Stimulated activated CD4-positive, alpha-beta T cell treated with anti-CD3 and anti-CD28 coated beads, Interleukin-15, amount 100 ng/mL, for 48 hours (primary cell): ENCODE results near the gene ACTR6.
"Not testable (repeated sequence)": the region's sequence is repeated elsewhere in the genome, so short reads cannot be mapped to it uniquely, and the experiment has no call there.

Source experiments
- DNase-seq, 2 donors: peaks; one replicate each; pipeline ENCODE4 v3.0.0-alpha.2; 2020; ENCODE audit warnings: low read depth in 2 of 2

ACTR6 gene

DNA sequence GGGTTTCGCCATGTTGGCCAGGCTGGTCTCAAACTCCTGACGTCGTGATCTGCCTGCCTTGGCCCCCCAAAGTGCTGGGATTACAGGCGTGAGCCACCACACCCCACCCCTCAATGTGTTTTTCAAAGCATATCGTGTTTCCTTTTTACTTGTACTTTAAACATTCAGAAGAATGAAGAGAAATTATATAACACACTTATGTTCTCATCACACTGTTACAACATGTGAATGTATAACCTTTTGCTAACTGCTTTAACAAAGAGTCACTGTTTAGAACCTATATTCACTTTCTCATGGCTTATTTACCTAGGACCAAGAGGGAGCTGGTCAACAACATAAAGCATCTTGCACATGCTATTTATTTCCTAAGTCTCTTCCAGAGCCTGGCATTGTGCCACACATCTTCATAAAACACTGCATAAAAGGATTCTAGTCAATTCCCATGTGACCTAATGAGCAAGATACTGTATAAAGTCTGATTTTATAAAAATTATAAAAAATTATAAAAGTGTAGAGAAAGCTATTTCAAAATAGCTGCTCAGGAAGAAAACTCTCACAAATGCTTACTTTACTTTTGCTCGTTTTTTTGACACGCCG, 16.0 kb upstream of the ACTR6 start:
- DNase-seq, result no peak

DNA sequence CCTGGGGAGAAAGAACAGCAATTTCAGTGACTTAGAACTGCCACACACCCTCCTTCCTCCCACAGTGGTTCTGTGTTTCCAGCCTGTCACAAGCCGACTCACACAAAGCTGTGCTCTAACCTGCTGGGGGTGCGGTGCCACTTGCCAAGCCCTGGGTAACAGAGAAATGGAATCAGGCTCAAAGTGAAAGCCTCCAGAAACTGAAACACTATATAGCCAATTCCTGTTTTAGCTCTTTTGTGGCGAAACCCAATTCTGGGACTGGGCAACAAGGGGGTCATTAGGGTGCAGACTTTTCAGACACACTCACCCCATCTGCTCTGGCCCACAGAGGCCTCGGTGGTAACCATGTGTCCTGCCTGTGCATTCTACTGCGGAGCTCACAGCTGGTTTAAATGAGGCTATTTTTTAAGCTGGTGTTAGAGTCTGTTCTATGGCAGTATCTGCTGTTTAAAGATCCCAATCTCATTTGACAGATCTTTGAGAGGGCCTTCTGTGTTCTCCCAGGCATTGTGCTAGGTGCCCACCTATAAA, 15.2 kb upstream of the ACTR6 start:
- DNase-seq, result no peak

DNA sequence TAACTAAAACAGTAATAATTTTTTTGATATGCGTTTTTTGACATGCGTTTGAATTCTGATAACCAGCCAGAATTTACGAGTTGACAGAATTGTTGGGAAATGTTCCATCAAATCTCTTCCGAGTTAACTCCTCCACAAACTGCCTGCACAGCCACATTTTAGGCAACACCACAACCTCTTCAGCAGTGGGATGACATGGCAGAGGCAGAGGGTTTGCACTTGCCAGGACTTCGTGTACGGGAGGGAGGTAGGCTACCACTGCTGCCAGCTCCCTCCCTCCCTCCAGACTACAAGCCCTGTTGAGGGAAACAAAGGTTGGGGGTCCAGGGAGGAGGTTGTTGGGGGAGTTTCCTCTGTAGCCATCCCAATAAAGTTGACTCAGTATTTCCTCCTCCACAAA, 14.5 kb upstream of the ACTR6 start:
- no peak for DNase-seq

- no peak for DNase-seq
Measured at GRCh38 chr12:100187068-100187467, 13.5 kb upstream of the ACTR6 start.

GRCh38 chr12:100187857-100188519, 12.6 kb upstream of the ACTR6 start:
- DNase-seq, result no peak

- not testable (repeated sequence) for DNase-seq
Measured at GRCh38 chr12:100188888-100189635, 11.6 kb upstream of the ACTR6 start.

DNA sequence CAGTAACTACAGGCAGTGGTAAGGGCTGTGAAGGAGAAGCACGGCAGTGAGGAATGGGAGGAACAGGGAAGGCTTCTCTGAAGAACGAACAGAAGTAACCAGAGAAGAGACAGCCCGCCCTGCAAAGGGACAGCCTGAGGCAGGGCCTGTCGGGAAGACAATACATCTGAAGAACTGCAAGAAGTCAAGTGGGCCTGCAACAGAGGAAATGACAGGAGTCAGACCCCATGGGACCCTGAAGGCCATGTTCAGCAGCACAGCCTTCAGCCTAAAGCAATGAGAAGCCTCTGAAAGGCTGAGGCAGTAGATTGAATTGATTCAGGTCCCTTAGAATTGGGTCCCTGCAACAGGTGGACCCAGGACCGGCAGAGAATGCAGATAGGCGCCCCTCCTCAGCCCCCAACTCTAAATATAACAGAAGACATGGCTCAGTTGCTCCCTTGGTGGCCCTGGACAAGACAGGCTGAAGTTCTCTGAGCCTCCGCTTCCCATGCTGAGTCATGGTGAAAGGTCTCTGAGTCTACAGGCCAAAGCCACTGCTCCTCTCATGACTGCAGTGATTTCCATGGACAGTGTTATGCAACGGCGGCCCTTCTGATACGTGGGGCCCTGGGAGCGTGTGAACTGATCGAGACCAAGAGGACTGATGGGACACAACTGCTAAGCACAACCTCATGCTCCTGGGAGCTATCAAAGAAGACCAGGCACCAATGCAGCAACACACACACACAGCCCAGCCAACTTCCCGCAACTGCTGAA, 10.8 kb upstream of the ACTR6 start:
- no peak for DNase-seq

GRCh38 chr12:100193085-100193484, 7.5 kb upstream of the ACTR6 start:
- no peak for DNase-seq

- DNase-seq, result no peak
Measured at GRCh38 chr12:100197486-100197885, 3.1 kb upstream of the ACTR6 start.

- no peak for DNase-seq
Measured at GRCh38 chr12:100199023-100199346, 1.6 kb upstream of the ACTR6 start.

DNA sequence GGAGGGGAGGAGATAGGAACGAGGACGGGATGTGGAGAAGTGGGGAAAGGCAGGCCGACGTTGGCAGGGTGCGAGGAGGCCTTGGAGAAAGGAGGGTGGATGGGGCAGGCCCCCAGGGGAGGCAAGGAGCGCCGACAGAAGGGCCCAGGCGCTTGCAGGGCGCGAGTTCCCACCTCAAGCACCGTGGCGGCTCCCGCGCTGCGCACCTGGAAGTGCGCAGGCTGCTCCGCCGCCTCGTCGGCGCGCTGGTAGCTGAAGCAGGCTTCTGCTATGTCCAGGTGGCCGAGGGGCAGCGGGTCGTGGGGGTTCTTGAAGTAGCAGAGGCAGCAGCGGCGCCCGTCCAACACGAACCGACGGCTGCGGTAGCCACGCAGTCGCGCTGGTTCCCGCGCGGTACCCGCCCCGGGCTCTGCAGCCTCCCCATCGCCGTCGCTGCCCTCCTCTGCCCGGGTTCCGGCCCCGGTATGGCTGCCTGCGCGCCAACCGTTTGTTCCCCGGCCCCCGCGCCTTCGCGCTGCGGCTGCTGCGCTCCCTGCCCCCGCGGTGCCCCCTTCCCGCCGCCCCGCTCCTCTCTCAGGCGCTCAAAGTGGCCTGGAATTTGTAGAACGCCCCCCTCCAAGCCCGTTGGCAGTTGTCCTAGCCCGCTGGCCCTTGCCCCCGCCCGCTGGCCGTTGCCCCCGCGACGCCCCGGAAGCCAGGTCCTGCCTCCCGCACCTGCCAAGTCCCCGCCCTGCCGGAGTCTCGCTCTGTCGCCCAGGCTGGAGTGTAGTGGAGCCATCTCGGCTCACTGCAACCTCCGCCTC, 1.1 kb upstream of the ACTR6 start:
- DNase-seq, result peak; percentile 64 to 70

GRCh38 chr12:100201604-100202423, 1.2 kb downstream of the ACTR6 start:
- DNase-seq, result no peak

GRCh38 chr12:100207311-100207710, 6.7 kb downstream of the ACTR6 start:
- no peak for DNase-seq

GRCh38 chr12:100208834-100209233, 8.2 kb downstream of the ACTR6 start:
- no peak for DNase-seq

DNA sequence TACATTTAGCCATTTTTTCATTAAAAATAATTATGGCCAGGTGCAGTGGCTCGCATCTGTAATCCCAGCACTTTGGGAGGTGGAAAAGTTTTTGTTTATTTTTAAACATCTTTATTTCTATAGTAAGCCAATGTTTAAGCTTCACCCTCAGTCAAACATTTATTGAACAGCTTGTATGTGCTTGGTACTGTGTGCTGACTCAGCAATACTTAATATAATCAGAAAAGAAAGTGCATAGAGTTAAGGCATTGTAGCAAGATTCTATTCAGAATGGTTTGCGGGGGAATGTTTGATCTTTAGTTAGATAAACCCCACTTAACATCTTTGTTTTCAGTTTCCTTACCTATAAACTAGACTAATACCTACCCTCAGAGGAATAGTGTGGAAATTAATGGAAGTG, 11.1 kb downstream of the ACTR6 start:
- no peak for DNase-seq

- no peak for DNase-seq
Measured at GRCh38 chr12:100213016-100213891, 12.6 kb downstream of the ACTR6 start.

GRCh38 chr12:100214518-100214917, 13.9 kb downstream of the ACTR6 start:
- DNase-seq, result no peak

- DNase-seq, result no peak
Measured at GRCh38 chr12:100215209-100215608, 14.6 kb downstream of the ACTR6 start.

- DNase-seq, result no peak
Measured at GRCh38 chr12:100216337-100216736, 15.7 kb downstream of the ACTR6 start.
